HL-60 (cell line): ENCODE data around the gene OR8G5.

Experiments
- DNase-seq, 2 experiments: peaks; one replicate each; pipeline ENCODE4 v3.0.0-alpha.2; 2010 to 2020; ENCODE audit warnings: low read depth in 1 of 2, low spot score in 1 of 2
- H3K27ac ChIP-seq: fragments of 250-450 bp; sonication (Bioruptor Pico); replicated peaks from 2 replicates; pipeline ENCODE4 v1.5.1; 2020; ENCODE audit warnings: mild to moderate bottlenecking, moderate library complexity
- H3K27me3 ChIP-seq: fragments of 250-450 bp; sonication (Bioruptor Pico); 2 replicates; pipeline ENCODE4 v1.5.1; 2021; ENCODE audit warnings: mild to moderate bottlenecking, moderate library complexity; ENCODE audit not compliant: insufficient read depth, poor library complexity, severe bottlenecking
- H3K4me3 ChIP-seq: replicated peaks from 2 replicates; pipeline ENCODE4 v1.5.1; 2011; ENCODE audit warnings: mild to moderate bottlenecking, control low read depth, low read length; ENCODE audit not compliant: insufficient read depth
- CTCF ChIP-seq: IDR thresholded peaks from one replicate; pipeline ENCODE4 v1.5.1; 2011; ENCODE audit warnings: low read length, control low read depth, inconsistent platforms; ENCODE audit not compliant: insufficient read depth
- GABPA ChIP-seq: IDR thresholded peaks from 2 replicates; pipeline ENCODE4 v1.6.1; 2012; ENCODE audit warnings: low read depth
- POLR2AphosphoS5 ChIP-seq: IDR thresholded peaks from 2 replicates; pipeline ENCODE4 v1.6.1; 2012; ENCODE audit warnings: low read depth
- REST ChIP-seq: IDR thresholded peaks from 2 replicates; pipeline ENCODE4 v1.6.1; 2012; ENCODE audit warnings: low read depth; ENCODE audit not compliant: insufficient replicate concordance
- SPI1 ChIP-seq: IDR thresholded peaks from 2 replicates; pipeline ENCODE4 v1.6.1; 2012; ENCODE audit warnings: low read depth, mild to moderate bottlenecking, borderline replicate concordance

OR8G5 gene

GRCh38 chr11:124307093-124307492, 50.9 kb downstream of the OR8G5 start:
- no peak for DNase-seq
- TF ChIP-seq CTCF (no peak), SPI1 (no peak)
- Histone ChIP-seq H3K4me3 (no peak overlapping the region), H3K27me3 (no peaks in the 10 kb centered on the region), H3K27ac (no peak overlapping the region)

- no peak overlapping the region for H3K27ac ChIP-seq
- no peak overlapping the region for H3K4me3 ChIP-seq
- H3K27me3 ChIP-seq: no peaks in the 10 kb centered on the region
- TF ChIP-seq GABPA (no peak), REST (no peak), POLR2AphosphoS5 (no peak), SPI1 (no peak), CTCF (no peak)
- DNase-seq: no peak
Measured at GRCh38 chr11:124310721-124311120, 54.5 kb downstream of the OR8G5 start.

GRCh38 chr11:124311269-124311668, 55.1 kb downstream of the OR8G5 start:
- Histone ChIP-seq H3K27me3 (no peaks in the 10 kb centered on the region), H3K4me3 (no peak overlapping the region), H3K27ac (no peak overlapping the region)
- TF ChIP-seq CTCF (no peak), GABPA (no peak), REST (no peak), POLR2AphosphoS5 (no peak)
- DNase-seq: no peak

- DNase-seq: no peak
- peaks cover 1% of the 10 kb centered on the region for H3K27me3 ChIP-seq
- H3K27ac ChIP-seq: no peak overlapping the region
- no peak overlapping the region for H3K4me3 ChIP-seq
- TF ChIP-seq SPI1: no peak
- no peak for TF ChIP-seq CTCF
- no peak for TF ChIP-seq POLR2AphosphoS5
- no peak for TF ChIP-seq GABPA
- no peak for TF ChIP-seq REST
Measured at GRCh38 chr11:124311670-124312069, 55.5 kb downstream of the OR8G5 start.
